Measurements from ENCODE around the gene KCNG2.

KCNG2 gene

DNA sequence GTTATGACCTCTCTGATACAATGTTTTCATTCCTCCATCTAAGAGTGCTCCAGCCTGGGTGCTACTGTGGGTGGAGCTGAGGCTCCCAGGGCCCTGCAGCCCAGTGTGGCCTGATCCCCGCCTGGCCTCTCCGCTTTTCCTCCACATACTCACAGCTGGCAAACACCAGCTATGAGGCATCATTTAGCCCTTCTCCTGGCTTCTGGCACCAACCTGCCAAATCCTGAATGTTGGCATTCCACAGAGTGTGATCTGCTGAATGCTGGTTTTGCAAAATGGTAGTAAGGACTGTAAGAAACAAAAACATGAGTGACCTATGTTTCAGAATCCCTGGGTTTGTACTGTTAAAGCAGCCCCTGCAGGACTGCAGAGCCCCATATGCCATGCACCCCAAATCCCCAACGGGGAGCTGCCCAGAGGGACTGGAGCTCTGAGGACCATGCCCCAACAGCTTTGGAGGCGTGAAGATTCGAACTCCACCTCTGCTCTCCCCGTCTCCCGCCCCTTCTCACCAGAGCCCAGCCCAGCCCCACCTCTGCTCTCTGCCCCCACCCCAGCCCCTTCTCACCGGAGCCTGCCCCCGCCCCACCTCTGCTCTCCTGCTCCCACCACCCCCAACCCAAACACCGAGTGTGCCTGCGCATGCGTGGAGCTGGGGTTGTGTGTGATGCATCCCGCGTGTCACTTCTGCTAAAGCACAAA, 149.5 kb downstream of the KCNG2 start:
- no peak for DNase-seq

DNA sequence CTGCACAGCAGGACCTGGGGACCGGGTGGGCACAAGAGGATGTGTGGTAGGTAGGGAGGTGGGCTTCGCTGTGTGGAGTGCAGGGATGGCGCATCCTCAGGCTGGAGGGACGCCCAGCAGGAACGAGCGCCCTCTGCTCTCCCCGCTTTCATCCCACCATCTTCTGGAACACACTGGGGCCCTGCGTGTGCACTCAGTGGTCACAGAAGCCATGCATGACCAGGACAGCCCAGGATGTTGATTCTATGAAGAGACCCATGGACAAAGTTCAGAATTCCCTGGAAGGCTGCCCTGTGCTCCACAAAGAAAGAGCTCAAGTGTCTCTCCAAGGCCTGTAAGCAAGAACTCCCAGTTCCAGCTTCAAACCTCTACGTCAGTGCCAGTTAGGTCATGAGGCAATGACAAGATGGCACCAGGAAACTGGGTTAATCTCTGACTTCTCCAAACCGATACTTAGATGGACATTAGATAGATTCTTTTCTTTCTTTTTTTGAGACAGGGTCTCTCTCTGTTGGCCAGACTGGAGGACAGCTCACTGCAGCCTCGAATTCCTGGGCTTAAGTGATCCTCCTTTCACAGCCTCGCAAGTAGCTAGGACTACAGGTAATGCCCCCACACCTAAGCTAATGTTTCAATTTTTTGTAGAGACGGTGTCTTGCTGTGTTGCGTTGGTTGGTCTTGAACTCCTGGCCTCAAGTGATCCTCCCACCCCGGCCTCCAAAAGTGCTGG, 150.3 kb downstream of the KCNG2 start:
- DNase-seq: no peak

DNA sequence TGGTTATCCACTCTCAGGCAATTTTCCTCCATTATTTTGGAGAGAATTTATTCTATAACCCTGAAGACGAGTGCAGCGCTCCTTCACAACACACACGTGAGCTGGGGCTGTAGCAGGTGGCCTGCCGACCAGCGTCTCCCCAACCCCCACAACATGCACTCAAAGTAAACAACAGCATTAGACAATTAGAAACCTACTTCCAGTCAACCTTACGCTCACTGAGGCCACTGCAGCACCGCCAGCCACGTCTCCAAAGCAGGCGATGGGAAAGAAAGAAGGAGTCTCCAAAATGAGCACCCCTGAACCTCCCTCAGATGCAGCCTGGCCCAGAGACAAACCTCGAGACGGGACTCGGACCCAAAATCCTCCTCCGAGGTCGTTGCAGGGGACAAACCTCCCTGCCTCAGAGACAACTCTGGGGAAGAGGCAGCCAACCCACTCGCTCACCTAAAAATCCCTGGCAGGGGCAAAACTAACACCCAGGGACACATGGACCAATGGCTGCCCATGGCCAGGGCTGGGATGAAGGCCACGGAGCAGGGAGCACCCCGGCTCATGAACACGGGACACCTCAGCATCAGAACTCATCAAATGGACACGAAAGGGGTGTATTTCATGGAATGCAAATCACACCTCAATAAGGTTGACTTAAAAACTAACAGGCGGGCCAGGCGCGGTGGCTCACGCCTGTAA, 151.1 kb downstream of the KCNG2 start:
- DNase-seq: peak; percentile 62
